Mesenteric fat pad (tissue), 1 donor: ENCODE data around the gene ERP27. TPM values are rescaled to one million over a fixed set of nuclear protein-coding genes. Genes with fewer than 3 reads are reported as not detected.

ENCODE experiments used
- DNase-seq: peaks from one replicate; pipeline ENCODE4 v3.0.0-alpha.2; 2020; ENCODE audit warnings: low spot score
- total RNA-seq: library from RNA; stranded (reverse); fragmentation: NEBNext Ultra II Directional; extraction: Animal tissue kit (Norgen Biotek cat#: 25700); gene quantifications from one replicate; pipeline ENCODE4 v1.2.1, GENCODE V29; 2021
- donor health status: DM: yes; HTN: yes; CAD: no.

Gene ERP27
- total RNA-seq, 1 donor from 2014 or later = 0.87 TPM

DNA sequence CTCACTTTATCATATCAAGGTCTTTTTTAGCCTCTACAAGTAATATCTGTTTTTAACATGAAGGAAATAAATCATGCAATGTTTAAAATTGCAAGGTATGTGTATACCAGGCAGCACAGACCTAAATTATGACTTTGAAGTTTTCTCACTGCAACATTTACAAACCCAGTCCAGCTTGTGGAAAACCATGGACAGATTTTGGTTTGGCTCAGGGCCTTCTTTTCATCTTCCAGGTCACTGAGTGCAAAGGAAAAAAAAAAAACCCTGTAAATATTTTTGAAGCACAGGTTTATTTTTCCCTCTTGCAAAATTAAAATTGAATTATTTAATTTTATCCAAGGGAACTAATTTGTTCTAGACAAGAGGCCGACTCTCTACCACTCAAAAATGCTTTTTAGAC lies 66.5 kb downstream of the ERP27 start:
- DNase-seq = no peak

- DNase-seq = no peak
Observed at GRCh38 chr12:14871247-14871646, 67.1 kb downstream of the ERP27 start.

DNA sequence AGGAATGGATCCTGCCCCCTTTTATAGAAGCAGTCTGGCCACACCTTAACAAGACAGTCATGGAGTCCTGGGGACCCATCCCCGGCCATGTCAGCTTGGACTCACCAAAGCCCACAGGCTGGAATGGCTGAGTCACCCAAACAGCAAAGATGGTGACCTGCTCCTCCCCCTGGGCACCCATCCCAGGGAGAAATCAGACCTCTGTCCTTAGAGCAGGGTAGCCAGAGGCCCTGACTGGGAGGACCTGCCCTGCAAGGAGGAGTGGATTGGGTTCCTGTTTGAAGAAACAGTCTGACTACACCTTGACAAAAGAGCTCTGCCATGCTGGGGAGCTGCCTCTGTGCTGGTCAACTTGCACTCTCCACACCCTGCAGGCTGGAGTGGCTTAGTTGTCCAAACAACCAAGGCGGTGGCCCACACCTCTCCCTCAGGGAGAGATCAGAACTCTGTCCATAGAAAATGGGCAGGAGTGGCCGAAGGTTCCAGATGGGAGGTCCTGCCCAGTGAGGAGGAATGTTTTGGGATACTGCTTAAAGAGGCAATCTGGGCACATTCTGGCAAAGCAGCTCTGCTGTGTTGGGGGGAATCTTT lies 69.3 kb downstream of the ERP27 start:
- DNase-seq = no peak

Other genes starting within 250 kb of the ERP27 start
- gene GUCY2C, start 241.9 kb downstream of the ERP27 start, total RNA-seq = not detected
- gene WBP11, start 135.1 kb downstream of the ERP27 start, total RNA-seq = 45.4 TPM
- gene C12orf60, start 134.9 kb downstream of the ERP27 start, total RNA-seq = 0.51 TPM
- gene SMCO3, start 124.4 kb downstream of the ERP27 start, total RNA-seq = not detected
- gene ART4, start 95.0 kb downstream of the ERP27 start, total RNA-seq = 1.6 TPM
- 2,401 TPM for gene MGP, start 52.7 kb downstream of the ERP27 start, total RNA-seq
- 136 TPM for gene ARHGDIB, start 23.1 kb upstream of the ERP27 start, total RNA-seq
- not detected for gene PDE6H, start 34.5 kb upstream of the ERP27 start, total RNA-seq